ENCODE measurements around the gene TMEM239. TPM values are rescaled to one million over a fixed set of nuclear protein-coding genes. Genes with fewer than 3 reads are reported as not detected.

Gene TMEM239
- polyA plus RNA-seq, 1 donor (not counting 4 experiments of a cell fraction or from before 2014, with no cell fraction given), result not detected

DNA sequence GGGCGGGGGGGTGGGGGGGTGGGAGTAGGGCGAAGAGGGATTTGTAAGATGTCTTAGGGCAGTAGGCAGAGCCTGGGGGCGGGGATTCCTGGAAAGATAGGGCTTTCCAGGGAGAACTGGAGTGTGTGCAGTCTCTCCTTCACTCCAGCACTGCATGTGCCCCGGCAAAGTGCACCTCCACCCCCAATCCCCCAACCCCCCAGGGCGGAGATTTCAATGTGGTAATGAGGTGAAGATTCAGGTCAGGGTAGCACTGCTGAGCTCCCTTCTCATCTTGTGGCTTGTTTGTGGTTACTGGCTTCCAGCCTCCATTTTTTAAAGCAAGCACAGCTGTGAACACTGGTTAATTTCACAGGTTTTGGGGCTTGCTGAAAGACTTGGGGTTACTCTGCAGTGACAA lies 5.9 kb downstream of the TMEM239 start:
- no peaks in the 10 kb centered on the region for H3K9me1 ChIP-seq (ENCODE audit: control insufficient read depth, extremely low read depth, insufficient read depth, low read length)
- H3K4me2 ChIP-seq (ENCODE audit: control insufficient read depth, extremely low read depth, insufficient read depth, low read depth, low read length), result no peak overlapping the region
- TF ChIP-seq CTCF (optimal IDR thresholded peaks at IDR 0.05 in 1 of 3, IDR thresholded peaks at IDR 0.05 in 1 of 3, conservative IDR thresholded peaks at IDR 0.05 in 1 of 3; ENCODE audit: extremely low read depth in 1 of 3, insufficient read depth in 2 of 3, low read length in 3 of 3), result no peak
- TF ChIP-seq EZH2 (IDR thresholded peaks at IDR 0.05; ENCODE audit: low read length), result no peak
- H3K9ac ChIP-seq (ENCODE audit: control insufficient read depth, extremely low read depth, insufficient read depth, low read length), result no peak overlapping the region
- H2AFZ ChIP-seq (ENCODE audit: control insufficient read depth, low read length), result no peak overlapping the region
- FAIRE-seq (no peak), DNase-seq (ENCODE audit: low read depth, low spot score) (no peak)
- H3K4me1 ChIP-seq (ENCODE audit: control insufficient read depth, extremely low read depth, insufficient read depth, low read length), result no peaks in the 10 kb centered on the region
- peaks cover 55% of the 10 kb centered on the region for H3K27me3 ChIP-seq (ENCODE audit: control insufficient read depth, extremely low read depth, insufficient read depth, low read length)
- no peak overlapping the region for H3K4me3 ChIP-seq (ENCODE audit: control insufficient read depth in 2 of 3, extremely low read depth in 1 of 3, insufficient read depth in 2 of 3, low read depth in 1 of 3, low read length in 3 of 3)
- H4K20me1 ChIP-seq (ENCODE audit: control insufficient read depth, extremely low read depth, insufficient read depth, low read length), result no peaks in the 10 kb centered on the region
- H3K79me2 ChIP-seq (ENCODE audit: control insufficient read depth, insufficient read depth, low read length), result no peaks in the 10 kb centered on the region
- H3K36me3 ChIP-seq (ENCODE audit: control insufficient read depth in 2 of 2, extremely low read depth in 1 of 2, insufficient read depth in 2 of 2, low read length in 2 of 2), result no peaks in the 10 kb centered on the region
- no peak overlapping the region for H3K27ac ChIP-seq (ENCODE audit: control insufficient read depth, insufficient read depth, low read length)
- H3K9me3 ChIP-seq (ENCODE audit: control insufficient read depth, low read depth, low read length), result no peaks in the 10 kb centered on the region
- dilution Hi-C loops (cut with MboI; ENCODE audit: extremely low pct_ligation_motif_present, low sequenced_read_pairs), result no loop called here

GRCh38 chr20:2825761-2826160 lies 9.6 kb downstream of the TMEM239 start:
- H3K4me1 ChIP-seq (ENCODE audit: control insufficient read depth, extremely low read depth, insufficient read depth, low read length), result no peaks in the 10 kb centered on the region
- no peaks in the 10 kb centered on the region for H3K36me3 ChIP-seq (ENCODE audit: control insufficient read depth in 2 of 2, extremely low read depth in 1 of 2, insufficient read depth in 2 of 2, low read length in 2 of 2)
- H3K9me1 ChIP-seq (ENCODE audit: control insufficient read depth, extremely low read depth, insufficient read depth, low read length), result no peaks in the 10 kb centered on the region
- H3K9me3 ChIP-seq (ENCODE audit: control insufficient read depth, low read depth, low read length), result no peaks in the 10 kb centered on the region
- H3K27me3 ChIP-seq (ENCODE audit: control insufficient read depth, extremely low read depth, insufficient read depth, low read length), result peaks cover 29% of the 10 kb centered on the region
- no peaks in the 10 kb centered on the region for H4K20me1 ChIP-seq (ENCODE audit: control insufficient read depth, extremely low read depth, insufficient read depth, low read length)
- no peak overlapping the region for H3K4me3 ChIP-seq (ENCODE audit: control insufficient read depth in 2 of 3, extremely low read depth in 1 of 3, insufficient read depth in 2 of 3, low read depth in 1 of 3, low read length in 3 of 3)
- no peaks in the 10 kb centered on the region for H3K79me2 ChIP-seq (ENCODE audit: control insufficient read depth, insufficient read depth, low read length)
- DNase-seq (ENCODE audit: low read depth, low spot score) (no peak), FAIRE-seq (peak; percentile 17)
- no peak overlapping the region for H3K9ac ChIP-seq (ENCODE audit: control insufficient read depth, extremely low read depth, insufficient read depth, low read length)
- TF ChIP-seq EZH2 (IDR thresholded peaks at IDR 0.05; ENCODE audit: low read length) (no peak), CTCF (optimal IDR thresholded peaks at IDR 0.05 in 1 of 3, IDR thresholded peaks at IDR 0.05 in 1 of 3, conservative IDR thresholded peaks at IDR 0.05 in 1 of 3; ENCODE audit: extremely low read depth in 1 of 3, insufficient read depth in 2 of 3, low read length in 3 of 3) (no peak)
- no peak overlapping the region for H3K27ac ChIP-seq (ENCODE audit: control insufficient read depth, insufficient read depth, low read length)
- H2AFZ ChIP-seq (ENCODE audit: control insufficient read depth, low read length), result no peak overlapping the region
- dilution Hi-C loops (cut with MboI; ENCODE audit: extremely low pct_ligation_motif_present, low sequenced_read_pairs), result no loop called here
- no peak overlapping the region for H3K4me2 ChIP-seq (ENCODE audit: control insufficient read depth, extremely low read depth, insufficient read depth, low read depth, low read length)

All from keratinocyte (primary cell).